COLO668 (cell line): Measurements from ENCODE around the gene SYT12.
"Not testable (repeated sequence)": the region's sequence is repeated elsewhere in the genome, so short reads cannot be mapped to it uniquely, and the experiment has no call there.

Source experiments
- DNase-seq: peaks from one replicate; lab custom pipeline; 2025; ENCODE audit not compliant: unreplicated experiment; lab: John Stamatoyannopoulos, UW

SYT12 gene

GRCh38 chr11:66996609-66997273 lies 26.2 kb upstream of the SYT12 start:
- no peak for DNase-seq

GRCh38 chr11:66999555-66999954 lies 23.4 kb upstream of the SYT12 start:
- DNase-seq, result no peak

GRCh38 chr11:67001332-67001731 lies 21.6 kb upstream of the SYT12 start:
- no peak for DNase-seq

- DNase-seq, result no peak
Observed at GRCh38 chr11:67002297-67002913, 20.5 kb upstream of the SYT12 start.

GRCh38 chr11:67002921-67003411 lies 20.0 kb upstream of the SYT12 start:
- no peak for DNase-seq

- DNase-seq, result not testable (repeated sequence)
Observed at GRCh38 chr11:67005200-67005599, 17.7 kb upstream of the SYT12 start.

- peak; percentile 8 for DNase-seq
Observed at GRCh38 chr11:67006029-67006884, 16.7 kb upstream of the SYT12 start.

- no peak for DNase-seq
Observed at GRCh38 chr11:67007126-67007525, 15.8 kb upstream of the SYT12 start.

- no peak for DNase-seq
Observed at GRCh38 chr11:67010296-67010905, 12.5 kb upstream of the SYT12 start.

- no peak for DNase-seq
Observed at GRCh38 chr11:67013511-67014045, 9.4 kb upstream of the SYT12 start.

- DNase-seq, result no peak
Observed at GRCh38 chr11:67014343-67014742, 8.6 kb upstream of the SYT12 start.

- no peak for DNase-seq
Observed at GRCh38 chr11:67015048-67015447, 7.9 kb upstream of the SYT12 start.

- no peak for DNase-seq
Observed at GRCh38 chr11:67016550-67016949, 6.4 kb upstream of the SYT12 start.

- no peak for DNase-seq
Observed at GRCh38 chr11:67020949-67021348, 2.0 kb upstream of the SYT12 start.

- peak; percentile 41 for DNase-seq
Observed at GRCh38 chr11:67022341-67022933, 497 bp upstream of the SYT12 start.

- no peak for DNase-seq
Observed at GRCh38 chr11:67023957-67024353, 1.0 kb downstream of the SYT12 start.

- DNase-seq, result no peak
Observed at GRCh38 chr11:67024410-67024809, 1.5 kb downstream of the SYT12 start.

GRCh38 chr11:67024966-67025365 lies 2.0 kb downstream of the SYT12 start:
- DNase-seq, result no peak

GRCh38 chr11:67025750-67026149 lies 2.8 kb downstream of the SYT12 start:
- no peak for DNase-seq

GRCh38 chr11:67026941-67027340 lies 4.0 kb downstream of the SYT12 start:
- DNase-seq, result no peak

- no peak for DNase-seq
Observed at GRCh38 chr11:67027483-67027930, 4.6 kb downstream of the SYT12 start.
